SU-DHL-6 (cell line): Measurements from ENCODE around the gene LMX1A.

Source experiments
- H2AFZ ChIP-seq: fragments of 200-600 bp; sonication (generic); 2 replicates; pipeline ENCODE4 v1.6.1; 2014; ENCODE audit warnings: low read depth, mild to moderate bottlenecking, moderate library complexity, mixed read lengths, antibody characterized with exemption, low read length; ENCODE audit not compliant: severe bottlenecking
- H3F3A ChIP-seq: fragments of 200-600 bp; shearing (Covaris generic); 2 replicates; pipeline ENCODE4 v1.6.0; 2016; ENCODE audit warnings: antibody characterized with exemption, mild to moderate bottlenecking; ENCODE audit not compliant: insufficient read depth
- H3K27ac ChIP-seq: fragments of 200-600 bp; sonication (generic); 2 replicates; pipeline ENCODE4 v1.5.1; 2016; ENCODE audit warnings: low read depth, mild to moderate bottlenecking, low read length, moderate library complexity, mixed read lengths
- H3K27me3 ChIP-seq: fragments of 200-600 bp; sonication (generic), shearing (Covaris generic); 2 replicates; pipeline ENCODE4 v1.6.0; 2014; ENCODE audit warnings: mild to moderate bottlenecking, low read length
- H3K36me3 ChIP-seq: fragments of 200-600 bp; sonication (generic); 2 replicates; pipeline ENCODE4 v1.6.1; 2014; ENCODE audit warnings: mild to moderate bottlenecking, low read length, mixed read lengths
- H3K4me2 ChIP-seq: fragments of 300-600, 200-600 bp; shearing (Covaris generic), sonication (generic); 2 replicates; pipeline ENCODE4 v1.6.0; 2014; ENCODE audit warnings: low read length, low read depth, mild to moderate bottlenecking; ENCODE audit not compliant: poor library complexity, severe bottlenecking
- H3K4me3 ChIP-seq: fragments of 200-600 bp; sonication (generic); 2 replicates; pipeline ENCODE4 v1.5.1; 2014; ENCODE audit warnings: antibody characterized with exemption, low read length, mild to moderate bottlenecking, mixed read lengths; ENCODE audit not compliant: insufficient read depth, poor library complexity, severe bottlenecking
- H3K79me2 ChIP-seq: fragments of 200-600 bp; sonication (generic); 2 replicates; pipeline ENCODE4 v1.6.1; 2014; ENCODE audit warnings: mild to moderate bottlenecking, low read length, moderate library complexity; ENCODE audit not compliant: insufficient read depth
- H3K9ac ChIP-seq: fragments of 200-600 bp; sonication (generic); 2 replicates; pipeline ENCODE4 v1.7.0; 2014; ENCODE audit warnings: mild to moderate bottlenecking, low read length
- H3K9me2 ChIP-seq: fragments of 200-600 bp; sonication (generic); replicated peaks from 2 replicates; pipeline ENCODE4 v1.6.1; 2014; ENCODE audit warnings: low read length; ENCODE audit not compliant: insufficient read depth
- H3K9me3 ChIP-seq: fragments of 200-600 bp; sonication (generic); 2 replicates; pipeline ENCODE4 v1.6.1; 2014; ENCODE audit warnings: low read length, mixed read lengths; ENCODE audit not compliant: insufficient read depth
- H4K20me1 ChIP-seq: fragments of 200-600 bp; sonication (generic); 2 replicates; pipeline ENCODE4 v1.6.1; 2014; ENCODE audit warnings: low read depth, mild to moderate bottlenecking, antibody characterized with exemption, low read length, moderate library complexity, mixed read lengths
- CTCF ChIP-seq: fragments of 200-600 bp; sonication (generic); IDR thresholded peaks from one replicate; pipeline ENCODE4 v1.5.1; 2017; ENCODE audit warnings: antibody characterized with exemption, mild to moderate bottlenecking, low read length, moderate library complexity; ENCODE audit not compliant: insufficient read depth, poor library complexity, severe bottlenecking
- EZH2phosphoT487 ChIP-seq: fragments of 200-600 bp; sonication (generic), shearing (Covaris generic); conservative IDR thresholded peaks from 2 replicates; pipeline ENCODE4 v1.6.1; 2018; ENCODE audit warnings: mild to moderate bottlenecking, antibody characterized with exemption, low read length, moderate library complexity, mixed read lengths

The LMX1A gene

GRCh38 chr1:165367375-165367993, 11.0 kb upstream of the LMX1A start:
- H3K9ac ChIP-seq: no peak overlapping the region
- TF ChIP-seq CTCF (peak; percentile 89), EZH2phosphoT487 (no peak)
- H3K9me3 ChIP-seq: no peaks in the 10 kb centered on the region
- no peak overlapping the region for H3K27ac ChIP-seq
- no peaks in the 10 kb centered on the region for H3K27me3 ChIP-seq
- no peaks in the 10 kb centered on the region for H4K20me1 ChIP-seq
- H3F3A ChIP-seq: no peaks in the 10 kb centered on the region
- no peak overlapping the region for H3K4me2 ChIP-seq
- H3K4me3 ChIP-seq: no peak overlapping the region
- H2AFZ ChIP-seq: no peak overlapping the region
- no peaks in the 10 kb centered on the region for H3K36me3 ChIP-seq
- no peaks in the 10 kb centered on the region for H3K9me2 ChIP-seq
- H3K79me2 ChIP-seq: no peaks in the 10 kb centered on the region

- Histone ChIP-seq H3K9ac (no peak overlapping the region), H3K79me2 (no peaks in the 10 kb centered on the region), H3K4me2 (no peak overlapping the region), H3K4me3 (no peak overlapping the region), H3K9me2 (no peaks in the 10 kb centered on the region), H3F3A (no peaks in the 10 kb centered on the region), H3K27ac (no peak overlapping the region), H4K20me1 (no peaks in the 10 kb centered on the region), H3K27me3 (no peaks in the 10 kb centered on the region), H3K36me3 (no peaks in the 10 kb centered on the region), H2AFZ (no peak overlapping the region), H3K9me3 (no peaks in the 10 kb centered on the region)
- TF ChIP-seq EZH2phosphoT487: no peak
- no peak for TF ChIP-seq CTCF
Observed at GRCh38 chr1:165365341-165365740, 8.8 kb upstream of the LMX1A start.

- Histone ChIP-seq H3K9ac (no peak overlapping the region), H3K36me3 (no peaks in the 10 kb centered on the region), H2AFZ (no peak overlapping the region), H3F3A (no peaks in the 10 kb centered on the region), H3K4me2 (no peak overlapping the region), H3K4me3 (no peak overlapping the region), H3K79me2 (no peaks in the 10 kb centered on the region), H3K9me2 (no peaks in the 10 kb centered on the region), H3K9me3 (no peaks in the 10 kb centered on the region), H3K27ac (no peak overlapping the region), H3K27me3 (no peaks in the 10 kb centered on the region), H4K20me1 (no peaks in the 10 kb centered on the region)
- TF ChIP-seq CTCF (no peak), EZH2phosphoT487 (no peak)
Observed at GRCh38 chr1:165364568-165365133, 8.1 kb upstream of the LMX1A start.
